ENCODE measurements around the gene SLC22A14. TPM values are rescaled to one million over a fixed set of nuclear protein-coding genes. Genes with fewer than 3 reads are reported as not detected.

Gene SLC22A14
- total RNA-seq, 1 donor from 2014 or later, result not detected

DNA sequence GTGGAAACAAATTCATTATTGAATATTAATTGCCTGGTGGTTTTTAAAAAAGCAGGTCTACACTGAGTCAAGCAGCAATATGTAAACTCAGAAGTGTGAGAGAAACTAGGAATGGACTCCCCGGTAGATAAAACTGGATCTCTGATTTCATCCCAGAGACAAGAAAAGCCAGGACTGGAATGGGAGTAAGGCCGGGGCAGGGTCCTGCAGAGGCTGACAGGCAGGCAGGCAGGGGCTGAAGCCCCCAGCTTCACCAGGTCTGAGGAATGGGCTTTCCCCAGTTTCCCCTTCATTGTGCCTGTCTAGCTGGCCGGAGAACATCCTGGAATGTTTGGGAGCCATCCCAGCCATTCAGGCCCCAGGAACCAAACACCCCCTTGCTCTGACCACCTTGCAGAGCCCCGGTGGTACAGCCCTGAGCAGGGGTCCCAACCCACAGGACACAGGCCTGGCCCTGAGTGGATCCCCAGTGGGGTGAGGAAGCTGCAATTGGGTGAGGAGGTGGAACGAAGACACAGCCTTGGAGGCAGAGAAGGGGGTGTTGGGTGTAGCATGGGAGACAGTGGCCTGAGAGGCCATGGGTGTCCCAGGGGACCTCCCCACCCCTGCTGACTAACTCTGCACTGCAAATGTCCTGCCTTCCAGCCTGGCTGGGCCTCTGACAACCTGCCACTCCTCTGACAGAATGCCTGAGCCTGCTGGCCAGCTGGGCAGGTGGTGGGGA, 32.8 kb downstream of the SLC22A14 start:
- TF ChIP-seq, protein P1, sequence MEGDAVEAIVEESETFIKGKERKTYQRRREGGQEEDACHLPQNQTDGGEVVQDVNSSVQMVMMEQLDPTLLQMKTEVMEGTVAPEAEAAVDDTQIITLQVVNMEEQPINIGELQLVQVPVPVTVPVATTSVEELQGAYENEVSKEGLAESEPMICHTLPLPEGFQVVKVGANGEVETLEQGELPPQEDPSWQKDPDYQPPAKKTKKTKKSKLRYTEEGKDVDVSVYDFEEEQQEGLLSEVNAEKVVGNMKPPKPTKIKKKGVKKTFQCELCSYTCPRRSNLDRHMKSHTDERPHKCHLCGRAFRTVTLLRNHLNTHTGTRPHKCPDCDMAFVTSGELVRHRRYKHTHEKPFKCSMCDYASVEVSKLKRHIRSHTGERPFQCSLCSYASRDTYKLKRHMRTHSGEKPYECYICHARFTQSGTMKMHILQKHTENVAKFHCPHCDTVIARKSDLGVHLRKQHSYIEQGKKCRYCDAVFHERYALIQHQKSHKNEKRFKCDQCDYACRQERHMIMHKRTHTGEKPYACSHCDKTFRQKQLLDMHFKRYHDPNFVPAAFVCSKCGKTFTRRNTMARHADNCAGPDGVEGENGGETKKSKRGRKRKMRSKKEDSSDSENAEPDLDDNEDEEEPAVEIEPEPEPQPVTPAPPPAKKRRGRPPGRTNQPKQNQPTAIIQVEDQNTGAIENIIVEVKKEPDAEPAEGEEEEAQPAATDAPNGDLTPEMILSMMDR (IDR thresholded peaks at IDR 0.05), result no peak
- no peaks in the 10 kb centered on the region for H3K27me3 ChIP-seq
- intact Hi-C loops (cut with DNase I), result no loop called here

DNA sequence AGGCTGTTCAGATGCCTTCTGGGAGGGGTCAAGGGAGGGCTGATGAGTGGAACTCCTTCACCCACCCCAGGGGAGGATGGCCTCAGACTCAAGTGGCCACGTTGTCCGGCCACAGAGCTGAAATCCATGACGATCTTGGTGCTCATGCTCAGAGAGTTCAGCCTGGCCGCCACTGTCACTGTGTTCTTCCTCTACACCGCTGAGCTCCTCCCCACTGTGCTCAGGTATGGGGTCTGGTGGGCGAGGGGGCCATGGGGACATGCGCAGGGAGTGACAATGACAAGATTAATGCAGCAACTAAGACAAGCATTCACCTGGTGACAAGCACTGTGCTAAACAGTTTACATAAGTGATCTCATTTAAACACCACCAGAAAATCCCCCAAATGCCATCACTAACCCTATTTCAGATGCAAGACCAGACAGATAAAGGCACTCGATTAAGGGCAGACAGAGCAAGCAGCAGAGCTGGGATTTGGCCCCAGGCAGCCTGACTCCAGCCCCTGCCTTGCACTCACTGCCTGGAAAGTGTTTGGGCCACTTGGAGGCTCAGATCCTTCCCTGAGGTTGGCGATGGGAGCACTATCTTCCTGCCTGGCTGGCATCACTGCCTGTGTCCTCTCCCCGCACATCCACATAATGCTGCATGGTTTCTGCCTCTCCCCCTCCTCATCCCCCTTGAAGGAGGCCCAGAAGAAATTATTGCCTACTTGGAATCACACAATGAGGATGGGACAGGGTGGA, 33.6 kb downstream of the SLC22A14 start:
- TF ChIP-seq, protein P1 (IDR thresholded peaks at IDR 0.05), result no peak
- no peak for DNase-seq (ENCODE audit: low spot score in 2 of 2)
- no peaks in the 10 kb centered on the region for H3K4me1 ChIP-seq
- intact Hi-C loops (cut with DNase I), result no loop called here
- H3K27me3 ChIP-seq, result no peaks in the 10 kb centered on the region
- H3K4me3 ChIP-seq, result no peak overlapping the region
- no peaks in the 10 kb centered on the region for H3K9me3 ChIP-seq
- no peak overlapping the region for H3K27ac ChIP-seq
- H3K36me3 ChIP-seq, result no peaks in the 10 kb centered on the region

More for the DNA sequence above, 32.8 kb downstream of the SLC22A14 start:
- Histone ChIP-seq H3K36me3 (no peaks in the 10 kb centered on the region), H3K9me3 (no peaks in the 10 kb centered on the region), H3K4me1 (no peaks in the 10 kb centered on the region), H3K27ac (no peak overlapping the region), H3K4me3 (no peak overlapping the region)
- no peak for DNase-seq (ENCODE audit: low spot score in 2 of 2)

DNA sequence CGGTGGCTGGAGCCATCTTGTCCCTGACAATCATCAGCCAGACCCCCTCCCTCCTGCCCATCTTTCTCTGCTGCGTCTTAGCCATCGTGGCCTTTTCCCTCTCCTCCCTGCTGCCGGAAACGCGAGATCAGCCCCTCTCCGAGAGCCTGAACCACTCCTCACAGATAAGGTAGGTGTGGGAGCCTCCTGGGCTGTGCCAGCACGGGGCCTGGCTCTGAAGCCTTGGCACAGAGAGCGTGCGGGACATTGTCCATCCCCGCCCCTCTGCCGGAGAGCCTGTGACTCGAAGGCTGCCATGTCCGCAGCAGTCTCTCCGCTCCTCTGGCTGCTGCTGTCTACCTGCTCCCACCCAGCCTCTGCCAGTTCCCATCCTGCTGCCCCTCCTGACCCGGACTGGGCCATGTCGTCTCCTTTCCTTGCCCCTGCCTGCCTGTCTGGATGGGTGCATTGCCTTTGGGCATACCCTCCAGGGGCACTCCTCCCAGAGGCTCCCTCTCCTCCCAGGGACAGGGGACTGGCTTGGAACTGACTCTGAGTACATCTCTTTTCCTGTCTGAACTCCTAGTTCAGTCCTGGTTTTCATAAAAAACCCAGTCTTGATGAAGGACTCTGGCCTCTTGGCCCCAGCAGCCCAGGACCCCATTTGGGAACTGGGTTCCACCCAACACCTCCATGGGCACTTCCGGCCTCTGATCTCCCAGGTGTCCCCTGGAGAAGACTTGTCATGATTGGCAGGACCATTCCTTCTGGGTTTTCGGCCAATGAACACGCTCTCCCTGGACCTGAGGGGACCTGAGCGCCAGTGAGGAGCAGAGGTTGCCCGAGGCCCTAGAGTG, 34.5 kb downstream of the SLC22A14 start:
- Histone ChIP-seq H3K27ac (no peak overlapping the region), H3K27me3 (no peaks in the 10 kb centered on the region), H3K4me1 (no peaks in the 10 kb centered on the region), H3K36me3 (no peaks in the 10 kb centered on the region), H3K4me3 (no peak overlapping the region), H3K9me3 (no peaks in the 10 kb centered on the region)
- TF ChIP-seq, protein P1 (IDR thresholded peaks at IDR 0.05), result no peak
- DNase-seq (ENCODE audit: low spot score in 2 of 2), result no peak
- intact Hi-C loops (cut with DNase I), result no loop called here

DNA sequence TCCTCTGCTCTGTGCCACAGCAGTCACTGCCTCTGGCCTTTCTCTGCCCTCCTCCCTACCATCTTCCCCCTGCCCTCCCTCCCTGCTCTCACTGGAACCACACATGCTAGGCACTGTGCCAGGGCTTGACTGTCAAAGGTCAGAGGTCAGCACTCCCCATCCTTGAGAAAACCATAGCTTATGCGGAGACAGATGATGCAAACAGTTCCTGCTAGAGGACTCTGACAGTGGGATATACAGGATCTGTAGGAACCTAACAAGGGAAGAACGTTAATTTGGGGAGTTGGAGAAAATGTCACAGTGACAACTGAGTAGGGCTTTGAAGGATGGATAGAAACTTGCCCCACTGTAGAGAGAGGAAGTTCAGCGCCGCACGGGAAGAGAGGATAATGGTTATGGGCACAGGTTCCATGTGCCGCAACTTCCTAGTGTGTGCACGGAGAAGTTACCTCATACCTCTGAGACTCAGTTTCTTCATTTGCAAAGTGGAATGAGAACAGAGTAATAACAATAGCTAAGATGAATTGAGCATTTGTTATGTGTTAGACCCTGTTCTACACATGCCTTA, 35.2 kb downstream of the SLC22A14 start:
- no peaks in the 10 kb centered on the region for H3K4me1 ChIP-seq
- no peaks in the 10 kb centered on the region for H3K36me3 ChIP-seq
- H3K4me3 ChIP-seq, result no peak overlapping the region
- intact Hi-C loops (cut with DNase I), result no loop called here
- no peak overlapping the region for H3K27ac ChIP-seq
- H3K9me3 ChIP-seq, result no peaks in the 10 kb centered on the region
- no peaks in the 10 kb centered on the region for H3K27me3 ChIP-seq
- no peak for DNase-seq (ENCODE audit: low spot score in 2 of 2)
- TF ChIP-seq, protein P1 (IDR thresholded peaks at IDR 0.05), result no peak

Measured in ascending aorta (tissue), 2 donors.